H9 (cell line): Measurements from ENCODE around the gene EIF4E2. TPM values are rescaled to one million over a fixed set of nuclear protein-coding genes. Genes with fewer than 3 reads are reported as not detected.

Experiments used
- DNase-seq: peaks from one replicate; pipeline ENCODE4 v3.0.0-alpha.2; 2017
- H2AFZ ChIP-seq: one replicate; pipeline ENCODE4 v1.6.1; 2013; ENCODE audit warnings: mild to moderate bottlenecking, low read length, control low read depth, moderate library complexity
- H2AK5ac ChIP-seq: 2 replicates; pipeline ENCODE4 v1.6.1; 2013; ENCODE audit warnings: low read length, control low read depth, mixed read lengths; ENCODE audit not compliant: insufficient read length
- H2BK120ac ChIP-seq: one replicate; pipeline ENCODE4 v1.6.1; 2013; ENCODE audit warnings: low read depth, mild to moderate bottlenecking, low read length, control low read depth, inconsistent platforms; ENCODE audit not compliant: poor library complexity, severe bottlenecking
- H2BK12ac ChIP-seq: 2 replicates; pipeline ENCODE4 v1.6.1; 2013; ENCODE audit warnings: low read length, control low read depth, mixed read lengths, low read depth; ENCODE audit not compliant: insufficient read length
- H2BK15ac ChIP-seq: 2 replicates; pipeline ENCODE4 v1.6.1; 2013; ENCODE audit warnings: low read depth, low read length, control low read depth
- H2BK20ac ChIP-seq: one replicate; pipeline ENCODE4 v1.6.1; 2013; ENCODE audit warnings: low read depth, mild to moderate bottlenecking, low read length, control low read depth, inconsistent platforms; ENCODE audit not compliant: poor library complexity, severe bottlenecking
- H2BK5ac ChIP-seq: 2 replicates; pipeline ENCODE4 v1.6.1; 2013; ENCODE audit warnings: low read length, control low read depth, mixed read lengths; ENCODE audit not compliant: insufficient read length
- H3K14ac ChIP-seq: 2 replicates; pipeline ENCODE4 v1.6.1; 2013; ENCODE audit warnings: low read length, control low read depth; ENCODE audit not compliant: insufficient read depth
- H3K18ac ChIP-seq: 2 replicates; pipeline ENCODE4 v1.6.1; 2013; ENCODE audit warnings: low read depth, mild to moderate bottlenecking, mixed read lengths, low read length, control low read depth; ENCODE audit not compliant: insufficient read length
- H3K23ac ChIP-seq: 2 replicates; pipeline ENCODE4 v1.6.1; 2013; ENCODE audit warnings: low read length, control low read depth, mixed read lengths, low read depth; ENCODE audit not compliant: insufficient read length
- H3K23me2 ChIP-seq: 2 replicates; pipeline ENCODE4 v1.6.1; 2013; ENCODE audit warnings: low read depth, mild to moderate bottlenecking, mixed read lengths, low read length, control low read depth; ENCODE audit not compliant: insufficient read length, poor library complexity, severe bottlenecking
- H3K27ac ChIP-seq: 2 replicates; pipeline ENCODE4 v1.5.1; 2013; ENCODE audit warnings: low read length, control low read depth, mixed read lengths, low read depth; ENCODE audit not compliant: insufficient read length
- H3K27me3 ChIP-seq: 2 replicates; pipeline ENCODE4 v1.6.1; 2013; ENCODE audit warnings: low read length, control low read depth, inconsistent platforms; ENCODE audit not compliant: insufficient read depth
- H3K4ac ChIP-seq: 2 replicates; pipeline ENCODE4 v1.6.1; 2013; ENCODE audit warnings: low read depth, mild to moderate bottlenecking, control low read depth, inconsistent platforms, low read length, moderate library complexity
- H3K4me1 ChIP-seq: 2 replicates; pipeline ENCODE4 v1.6.1; 2013; ENCODE audit warnings: low read length, control low read depth, inconsistent platforms; ENCODE audit not compliant: insufficient read depth
- H3K4me2 ChIP-seq: 2 replicates; pipeline ENCODE4 v1.6.1; 2013; ENCODE audit warnings: low read length, control low read depth, mixed read lengths; ENCODE audit not compliant: insufficient read length, insufficient read depth
- H3K56ac ChIP-seq: 2 replicates; pipeline ENCODE4 v1.6.1; 2013; ENCODE audit warnings: low read depth, mild to moderate bottlenecking, mixed read lengths, low read length, control low read depth; ENCODE audit not compliant: insufficient read length
- H3K79me1 ChIP-seq: 2 replicates; pipeline ENCODE4 v1.6.1; 2013; ENCODE audit warnings: low read depth, mild to moderate bottlenecking, moderate library complexity, low read length, control low read depth, inconsistent platforms; ENCODE audit not compliant: insufficient read depth, poor library complexity, severe bottlenecking
- H3K79me2 ChIP-seq: 2 replicates; pipeline ENCODE4 v1.6.1; 2013; ENCODE audit warnings: low read length, control low read depth, inconsistent platforms; ENCODE audit not compliant: insufficient read depth
- H3K9ac ChIP-seq: 2 replicates; pipeline ENCODE4 v1.6.1; 2013; ENCODE audit warnings: low read length, control low read depth, mixed read lengths; ENCODE audit not compliant: insufficient read length; ENCODE audit errors: extremely low read depth
- H3K9me3 ChIP-seq: one replicate; pipeline ENCODE4 v1.6.1; 2013; ENCODE audit warnings: low read depth, low read length, inconsistent platforms; ENCODE audit not compliant: control insufficient read depth
- H3T11ph ChIP-seq: one replicate; pipeline ENCODE4 v1.6.1; 2013; ENCODE audit warnings: mild to moderate bottlenecking, low read length, control low read depth, inconsistent platforms
- H4K20me1 ChIP-seq: one replicate; pipeline ENCODE4 v1.6.1; 2013; ENCODE audit not compliant: control insufficient read depth, insufficient read length, insufficient read depth
- H4K5ac ChIP-seq: 2 replicates; pipeline ENCODE4 v1.6.1; 2013; ENCODE audit warnings: low read depth, mild to moderate bottlenecking, mixed read lengths, low read length, control low read depth; ENCODE audit not compliant: insufficient read length
- H4K8ac ChIP-seq: replicated peaks from 2 replicates; pipeline ENCODE4 v1.6.1; 2013; ENCODE audit warnings: low read length, control low read depth, mixed read lengths, low read depth; ENCODE audit not compliant: insufficient read length
- H4K91ac ChIP-seq: 2 replicates; pipeline ENCODE4 v1.6.1; 2013; ENCODE audit warnings: low read depth, mild to moderate bottlenecking, moderate library complexity, mixed read lengths, low read length, control low read depth; ENCODE audit not compliant: insufficient read length
- H3K27ac Mint-ChIP-seq, 3 experiments: 2 replicates in 2 of 3; 3 replicates in 1 of 3; pipeline ENCODE4 v1.8.0; 2020 to 2021; ENCODE audit warnings: mixed read lengths in 3 of 3, mild to moderate bottlenecking in 1 of 3, moderate library complexity in 1 of 3
- H3K27me3 Mint-ChIP-seq: 2 replicates; pipeline ENCODE4 v1.8.0; 2021; ENCODE audit warnings: low read depth, mild to moderate bottlenecking, moderate library complexity, mixed read lengths
- H3K36me3 Mint-ChIP-seq, 3 experiments: 2 replicates in 2 of 3; 3 replicates in 1 of 3; pipeline ENCODE4 v1.8.0; 2020 to 2021; ENCODE audit warnings: low read depth in 3 of 3, mixed read lengths in 3 of 3; ENCODE audit not compliant: insufficient read depth in 1 of 3
- H3K4me1 Mint-ChIP-seq, 2 experiments: 2 replicates each; pipeline ENCODE4 v1.8.0; 2020; ENCODE audit warnings: mixed read lengths in 2 of 2
- H3K4me3 Mint-ChIP-seq, 2 experiments: 2 replicates in 1 of 2; 3 replicates in 1 of 2; pipeline ENCODE4 v1.8.0; 2020 to 2021; ENCODE audit warnings: mild to moderate bottlenecking in 2 of 2, mixed read lengths in 2 of 2, moderate library complexity in 1 of 2
- H3K9me3 Mint-ChIP-seq, 2 experiments: 2 replicates in 1 of 2; 3 replicates in 1 of 2; pipeline ENCODE4 v1.8.0; 2020; ENCODE audit warnings: mild to moderate bottlenecking in 2 of 2, mixed read lengths in 2 of 2, moderate library complexity in 1 of 2
- whole genome bisulfite sequencing: extraction: QIAGEN DNeasy Blood & Tissue Kit; methylation state at CpG from one replicate; pipeline ENCODE4 v1.1.7; 2013; ENCODE audit warnings: missing lambda C conversion rate, low lambda C conversion rate, mixed read lengths; ENCODE audit not compliant: insufficient read length; ENCODE audit errors: extremely low coverage; 5-methylcytosine and 5-hydroxymethylcytosine counted together
- total RNA-seq: library from RNA; stranded (reverse); gene quantifications from 2 replicates; pipeline ENCODE4 v1.2.1, GENCODE V29; 2021
- TF ChIP-seq, protein P1 (sequence below): fragments of 200-600 bp; sonication (generic); conservative IDR thresholded peaks from 3 replicates; pipeline ENCODE4 v1.8.0; 2021; ENCODE audit warnings: antibody characterized with exemption, mild to moderate bottlenecking

Gene EIF4E2
- total RNA-seq, 1 experiment from 2014 or later, result 109 TPM

DNA sequence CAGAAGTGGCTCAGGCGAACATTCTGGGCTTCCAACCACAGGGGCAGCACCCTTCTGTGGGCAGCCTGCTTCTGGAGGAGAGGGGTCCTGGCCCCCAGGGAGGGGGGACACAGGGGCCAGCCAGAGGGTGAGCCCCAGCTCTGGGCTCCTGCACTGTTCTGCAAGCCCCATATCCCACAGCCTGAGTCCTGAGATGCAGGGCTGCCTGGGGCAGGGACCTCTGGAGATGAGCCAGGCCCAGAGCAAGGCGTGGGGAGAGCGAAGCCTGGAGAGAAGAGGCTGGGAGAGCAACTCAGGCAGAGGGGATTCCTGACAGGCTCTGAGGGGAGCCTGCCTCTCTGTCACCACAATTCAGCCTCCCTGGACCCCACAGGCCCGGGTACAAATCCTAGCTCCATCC lies 43.8 kb upstream of the EIF4E2 start:
- Histone ChIP-seq H2BK12ac (no peak overlapping the region), H2BK120ac (no peak overlapping the region), H3K23me2 (peaks cover 12% of the 10 kb centered on the region), H3K4ac (no peak overlapping the region), H2BK20ac (no peak overlapping the region), H3T11ph (no peak overlapping the region), H3K18ac (no peak overlapping the region), H3K4me2 (no peak overlapping the region), H2BK5ac (no peak overlapping the region), H3K27me3 (peaks cover 17% of the 10 kb centered on the region), H4K91ac (no peak overlapping the region), H3K79me1 (no peaks in the 10 kb centered on the region), H2AK5ac (no peak overlapping the region), H3K9me3 (no peaks in the 10 kb centered on the region), H3K23ac (no peak overlapping the region), H3K14ac (no peak overlapping the region), H3K27ac (no peak overlapping the region), H2BK15ac (no peak overlapping the region), H4K8ac (no peak overlapping the region), H4K5ac (no peak overlapping the region), H3K9ac (no peak overlapping the region), H3K56ac (no peak overlapping the region), H4K20me1 (peaks cover 3% of the 10 kb centered on the region), H3K4me1 (0 out of 2 replicates have a peak, but pooled peaks cover 2% of the 10 kb centered on the region), H3K79me2 (no peaks in the 10 kb centered on the region), H2AFZ (no peak overlapping the region)
- TF ChIP-seq, protein P1, sequence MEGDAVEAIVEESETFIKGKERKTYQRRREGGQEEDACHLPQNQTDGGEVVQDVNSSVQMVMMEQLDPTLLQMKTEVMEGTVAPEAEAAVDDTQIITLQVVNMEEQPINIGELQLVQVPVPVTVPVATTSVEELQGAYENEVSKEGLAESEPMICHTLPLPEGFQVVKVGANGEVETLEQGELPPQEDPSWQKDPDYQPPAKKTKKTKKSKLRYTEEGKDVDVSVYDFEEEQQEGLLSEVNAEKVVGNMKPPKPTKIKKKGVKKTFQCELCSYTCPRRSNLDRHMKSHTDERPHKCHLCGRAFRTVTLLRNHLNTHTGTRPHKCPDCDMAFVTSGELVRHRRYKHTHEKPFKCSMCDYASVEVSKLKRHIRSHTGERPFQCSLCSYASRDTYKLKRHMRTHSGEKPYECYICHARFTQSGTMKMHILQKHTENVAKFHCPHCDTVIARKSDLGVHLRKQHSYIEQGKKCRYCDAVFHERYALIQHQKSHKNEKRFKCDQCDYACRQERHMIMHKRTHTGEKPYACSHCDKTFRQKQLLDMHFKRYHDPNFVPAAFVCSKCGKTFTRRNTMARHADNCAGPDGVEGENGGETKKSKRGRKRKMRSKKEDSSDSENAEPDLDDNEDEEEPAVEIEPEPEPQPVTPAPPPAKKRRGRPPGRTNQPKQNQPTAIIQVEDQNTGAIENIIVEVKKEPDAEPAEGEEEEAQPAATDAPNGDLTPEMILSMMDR, result no peak
- WGBS, result no CpG with 5 or more reads among the region's 4 CpGs
- no peak overlapping the region for H3K4me3 Mint-ChIP-seq
- H3K27ac Mint-ChIP-seq, result no peak overlapping the region
- H3K27me3 Mint-ChIP-seq, result peaks cover 56% of the 10 kb centered on the region
- no peaks in the 10 kb centered on the region for H3K36me3 Mint-ChIP-seq
- peaks cover 0 to 2% of the 10 kb centered on the region in 2 experiments; a peak in 2 of 5 replicates for H3K9me3 Mint-ChIP-seq
- peaks cover 17 to 47% of the 10 kb centered on the region in 2 experiments for H3K4me1 Mint-ChIP-seq
- DNase-seq, result no peak
